T-helper 2 cell treated with Interferon-gamma antibody and Interleukin-4, amounts not matched to agents 100 ng/mL and 5 ng/mL, for 36 hours (primary cell): ENCODE results near the gene GLIPR1. TPM values are rescaled to one million over a fixed set of nuclear protein-coding genes. Genes with fewer than 3 reads are reported as not detected.
"Not testable (repeated sequence)": the region's sequence is repeated elsewhere in the genome, so short reads cannot be mapped to it uniquely, and the experiment has no call there.

ENCODE experiments used
- intact Hi-C: fragments of 100-400 bp; cut with micrococcal nuclease; formaldehyde crosslinking; loops from one replicate; pipeline ENCODE4 v1.15.1; 2023
- total RNA-seq: library from RNA; stranded (reverse); gene quantifications from 2 replicates; pipeline ENCODE4 v1.2.3, GENCODE V29; 2022

Gene GLIPR1
- 21.8 and 23.5 TPM in 2 replicates for total RNA-seq

GRCh38 chr12:75480469-75480949 lies at the start of gene GLIPR1:
TSS of gene GLIPR1 (plus strand) at chr12:75480755. CDS start at chr12:75480881, 126 bp downstream.
- intact Hi-C loops = loop anchor here (1.0 to 10.0 kb wide), 7 partner anchors 31 to 946 kb away; partner anchors contain the start of genes ATXN7L3B, GLIPR1L2, KRR1 and NAP1L1

- intact Hi-C loops = no loop called here
These were observed 47.6 kb upstream of the GLIPR1 start for GRCh38 chr12:75432924-75433323.

GRCh38 chr12:75437564-75437963 lies 43.0 kb upstream of the GLIPR1 start:
- intact Hi-C loops = loop anchor here (2.0 to 5.0 kb wide), 2 partner anchors 45 to 67 kb away; partner anchors contain the start of gene GLIPR1

- intact Hi-C loops = loop anchor here (5.0 kb wide), 1 partner anchor 44 kb away; the partner anchor contains the start of gene GLIPR1
These were observed 42.3 kb upstream of the GLIPR1 start for GRCh38 chr12:75438059-75438754.

- intact Hi-C loops = loop anchor here (5.0 kb wide), 1 partner anchor 43 kb away; the partner anchor contains the start of gene GLIPR1
These were observed 41.5 kb upstream of the GLIPR1 start for GRCh38 chr12:75439048-75439447.

- intact Hi-C loops = loop anchor here (5.0 kb wide), 1 partner anchor 42 kb away; the partner anchor contains the start of gene GLIPR1
These were observed 40.6 kb upstream of the GLIPR1 start for GRCh38 chr12:75439930-75440329.

GRCh38 chr12:75441687-75442449 lies 38.7 kb upstream of the GLIPR1 start:
- intact Hi-C loops = not testable (repeated sequence)

GRCh38 chr12:75442454-75442853 lies 38.1 kb upstream of the GLIPR1 start:
- intact Hi-C loops = not testable (repeated sequence)

GRCh38 chr12:75443709-75444108 lies 36.8 kb upstream of the GLIPR1 start:
- intact Hi-C loops = no loop called here

GRCh38 chr12:75444429-75445136 lies 36.0 kb upstream of the GLIPR1 start:
- intact Hi-C loops = no loop called here

- intact Hi-C loops = not testable (repeated sequence)
These were observed 35.4 kb upstream of the GLIPR1 start for GRCh38 chr12:75445137-75445507.

GRCh38 chr12:75446857-75447256 lies 33.7 kb upstream of the GLIPR1 start:
- intact Hi-C loops = no loop called here

- intact Hi-C loops = no loop called here
These were observed 32.7 kb upstream of the GLIPR1 start for GRCh38 chr12:75447691-75448393.

GRCh38 chr12:75452675-75453330 lies 27.8 kb upstream of the GLIPR1 start:
- intact Hi-C loops = no loop called here

- intact Hi-C loops = loop anchor here (2.0 kb wide), 1 partner anchor 23 kb away; no protein-coding TSS in a partner anchor
These were observed 24.7 kb upstream of the GLIPR1 start for GRCh38 chr12:75455839-75456238.

- intact Hi-C loops = loop anchor here (2.0 kb wide), 1 partner anchor 22 kb away; no protein-coding TSS in a partner anchor
These were observed 23.4 kb upstream of the GLIPR1 start for GRCh38 chr12:75457191-75457590.

GRCh38 chr12:75457866-75458265 lies 22.7 kb upstream of the GLIPR1 start:
- intact Hi-C loops = loop anchor here (2.0 kb wide), 1 partner anchor 21 kb away; no protein-coding TSS in a partner anchor

- intact Hi-C loops = no loop called here
These were observed 20.8 kb upstream of the GLIPR1 start for GRCh38 chr12:75459755-75460154.

GRCh38 chr12:75460204-75460603 lies 20.4 kb upstream of the GLIPR1 start:
- intact Hi-C loops = no loop called here
